A549 (cell line): ENCODE data around the gene ALDH6A1. TPM values are rescaled to one million over a fixed set of nuclear protein-coding genes. Genes with fewer than 3 reads are reported as not detected.
A peak's percentile ranks its signal among the peaks of the same experiment; 100 is the strongest.

Experiments used
- ATAC-seq, 2 experiments: fragments of 200-7000 bp in 1 of 2; fragments of >200 bp in 1 of 2; cut with Nextera tagmentation in 1 of 2; cut with Tn5 transposase in 1 of 2; 3 replicates each; pipeline versions ENCODE4 v1.8.0 to v1.9.1; 2018 to 2020; ENCODE audit warnings: mild to moderate bottlenecking in 1 of 2, moderate library complexity in 1 of 2
- CTCF ChIA-PET: fragments of 300-600 bp; sonication (Branson Sonifier 250); formaldehyde crosslinking; extraction: SDS; loops from one replicate; lab custom pipeline; 2021; ENCODE audit warnings: antibody characterized with exemption, inconsistent platforms; lab: Yijun Ruan, JAX
- POLR2A ChIA-PET: fragments of 350-600 bp; formaldehyde crosslinking; extraction: SDS; loops from one replicate; lab custom pipeline; 2021; ENCODE audit warnings: antibody characterized with exemption, inconsistent platforms; lab: Yijun Ruan, JAX
- DNase-seq, 2 experiments: peaks; one replicate each; pipeline versions ENCODE4 v3.0.0 to v3.0.0-alpha.2; 2011 to 2016; ENCODE audit warnings: low read depth in 1 of 2, low spot score in 1 of 2
- FAIRE-seq: peaks from 2 replicates; lab custom pipeline; 2011; peaks lifted over from hg19 to GRCh38; lab: Jason Lieb, UNC
- H3K27ac ChIP-seq, 2 experiments: fragments of >200 bp; sonication (Bioruptor Twin); formaldehyde crosslinking; 3 replicates each; pipeline ENCODE4 v1.5.1; 2016 to 2017
- H3K4me1 ChIP-seq: fragments of >200 bp; sonication (Bioruptor Twin); formaldehyde crosslinking; 3 replicates; pipeline ENCODE4 v1.6.1; 2016
- H3K4me2 ChIP-seq: fragments of >200 bp; sonication (Bioruptor Twin); formaldehyde crosslinking; 3 replicates; pipeline ENCODE4 v1.6.1; 2016
- H3K4me3 ChIP-seq: fragments of >200 bp; sonication (Bioruptor Twin); formaldehyde crosslinking; 3 replicates; pipeline ENCODE4 v1.5.1; 2016
- H3K9me3 ChIP-seq: fragments of >200 bp; sonication (Bioruptor Twin); formaldehyde crosslinking; 3 replicates; pipeline ENCODE4 v1.6.1; 2016
- CBX8 ChIP-seq: fragments of 200-600 bp; sonication (generic); IDR thresholded peaks from 2 replicates; pipeline ENCODE4 v1.6.1; 2016
- CEBPB ChIP-seq, 2 experiments: fragments of >200 bp in 1 of 2; sonication (Bioruptor Twin) in 1 of 2; formaldehyde crosslinking in 1 of 2; IDR thresholded peaks; 2 replicates each; pipeline ENCODE4 v1.6.1; 2012 to 2016
- FOSB ChIP-seq: fragments of 250-450 bp; sonication (Bioruptor Pico); IDR thresholded peaks from 2 replicates; pipeline ENCODE4 v1.5.0; 2020; ENCODE audit warnings: mild to moderate bottlenecking, moderate library complexity
- FOSL2 ChIP-seq, 2 experiments: fragments of 450-650 bp in 1 of 2; fragments of >200 bp in 1 of 2; sonication (Bioruptor Twin) in 1 of 2; formaldehyde crosslinking; IDR thresholded peaks; 2 replicates each; pipeline versions ENCODE4 v1.5.0 to v1.6.1; 2016 to 2020; ENCODE audit warnings: mild to moderate bottlenecking in 1 of 2, moderate library complexity in 1 of 2
- FOXS1 ChIP-seq: fragments of 250-450 bp; sonication (Bioruptor Pico); IDR thresholded peaks from 2 replicates; pipeline ENCODE4 v1.5.0; 2020; ENCODE audit warnings: mild to moderate bottlenecking, moderate library complexity
- GATA3 ChIP-seq: IDR thresholded peaks from 2 replicates; pipeline ENCODE4 v1.6.1; 2012; ENCODE audit warnings: borderline replicate concordance
- HDAC2 ChIP-seq: fragments of 200-600 bp; sonication (generic); IDR thresholded peaks from 2 replicates; pipeline ENCODE4 v1.6.1; 2016
- HOXB13 ChIP-seq: fragments of 250-450 bp; sonication (Bioruptor Pico); IDR thresholded peaks from 2 replicates; pipeline ENCODE4 v1.5.0; 2020; ENCODE audit warnings: low read depth, mild to moderate bottlenecking, moderate library complexity
- JUN ChIP-seq, 2 experiments: fragments of >200 bp; sonication (Bioruptor Twin); formaldehyde crosslinking; IDR thresholded peaks; 2 replicates in 1 of 2; 3 replicates in 1 of 2; pipeline ENCODE4 v1.6.1; 2016 to 2017
- MAFK ChIP-seq: fragments of 450-650 bp; IDR thresholded peaks from 2 replicates; pipeline ENCODE4 v1.6.1; 2014; ENCODE audit not compliant: partially characterized antibody
- MYC ChIP-seq: IDR thresholded peaks from 2 replicates; pipeline ENCODE4 v1.6.1; 2012; ENCODE audit warnings: mild to moderate bottlenecking, inconsistent platforms, low read length, improper control_type of control experiment, borderline replicate concordance
- NFE2L2 ChIP-seq: fragments of 150-350 bp; conservative IDR thresholded peaks from 2 replicates; pipeline ENCODE4 v1.6.1; 2014; ENCODE audit warnings: low read length
- NR3C1 ChIP-seq: fragments of >200 bp; sonication (Bioruptor Twin); formaldehyde crosslinking; IDR thresholded peaks from 3 replicates; pipeline ENCODE4 v1.6.1; 2017
- RCOR1 ChIP-seq: fragments of 150-350 bp; IDR thresholded peaks from 2 replicates; pipeline ENCODE4 v1.6.1; 2014; ENCODE audit warnings: antibody characterized with exemption, low read length, low read depth
- TP53 ChIP-seq: fragments of 250-450 bp; sonication (Bioruptor Pico); IDR thresholded peaks from 2 replicates; pipeline ENCODE4 v1.5.0; 2021; ENCODE audit warnings: mild to moderate bottlenecking, moderate library complexity
- ZFP36 ChIP-seq: fragments of 450-650 bp; IDR thresholded peaks from 2 replicates; pipeline ENCODE4 v1.6.1; 2014; ENCODE audit warnings: borderline replicate concordance; ENCODE audit not compliant: partially characterized antibody
- WGBS: methylation state at CpG from one replicate; pipeline ENCODE4 v1.1.6; 2017; ENCODE audit errors: missing lambda C conversion rate; 5-methylcytosine and 5-hydroxymethylcytosine counted together
- polyA plus RNA-seq, 4 experiments: library from polyadenylated mRNA; depleted of rRNA in 3 of 4; stranded (reverse); fragments of >200 nt; fragmentation: RNase III in 1 of 4; extraction: RNeasy Plus Mini Kit Qiagen cat#74134 plus additional on column Dnase treatment in 1 of 4; gene quantifications; 2 replicates in 3 of 4; 3 replicates in 1 of 4; pipeline ENCODE4 v1.2.3, GENCODE V29; 2011 to 2017
- TF ChIP-seq, protein P1 (sequence below): IDR thresholded peaks from 2 replicates; pipeline ENCODE4 v1.6.1; 2012
- TF ChIP-seq, protein P2 (sequence below): fragments of 450-650 bp; IDR thresholded peaks from 2 replicates; pipeline ENCODE4 v1.6.1; 2014; ENCODE audit warnings: antibody characterized with exemption
- TF ChIP-seq, protein P3 (sequence below): fragments of 250-450 bp; sonication (Bioruptor Pico); IDR thresholded peaks from 2 replicates; pipeline ENCODE4 v1.5.0; 2021; ENCODE audit warnings: mild to moderate bottlenecking, moderate library complexity, borderline replicate concordance
- TF ChIP-seq, protein P4 (sequence below): fragments of 250-450 bp; sonication (Bioruptor Pico); IDR thresholded peaks from 2 replicates; pipeline ENCODE4 v1.5.0; 2020; ENCODE audit warnings: low read depth, mild to moderate bottlenecking, moderate library complexity
- TF ChIP-seq, protein P5 (sequence below): fragments of >200 bp; sonication (Bioruptor Twin); formaldehyde crosslinking; IDR thresholded peaks from 3 replicates; pipeline ENCODE4 v1.6.1; 2016
- TF ChIP-seq, protein P6 (sequence below): IDR thresholded peaks from 2 replicates; pipeline ENCODE4 v1.6.1; 2012

The ALDH6A1 gene
- polyA plus RNA-seq, 2 of the 4 experiments (the other 2 are of a cell fraction): 2.4 to 8.1 TPM

DNA sequence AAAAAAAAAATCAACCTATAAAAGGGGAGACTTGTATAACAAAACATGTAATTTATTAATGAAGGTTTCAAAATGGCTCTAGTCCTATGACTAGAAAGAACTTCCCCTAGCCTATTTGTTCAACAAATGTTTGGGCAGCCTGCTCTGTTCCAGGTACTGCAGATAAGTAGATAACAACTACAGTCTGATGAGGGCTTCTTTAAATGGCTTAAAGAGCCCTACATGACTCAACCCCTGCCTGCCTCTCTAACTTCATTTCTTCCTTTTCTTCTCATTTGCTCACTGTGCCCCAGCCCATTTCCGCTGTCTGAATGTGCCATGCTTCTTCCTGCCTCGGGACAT is 21.5 kb downstream of the ALDH6A1 start (continued):
- no peak for TF ChIP-seq FOSB (CRISPR knock-in tag)
- no peak for TF ChIP-seq GATA3
- TF ChIP-seq, all 56 proteins: peak for 0

DNA sequence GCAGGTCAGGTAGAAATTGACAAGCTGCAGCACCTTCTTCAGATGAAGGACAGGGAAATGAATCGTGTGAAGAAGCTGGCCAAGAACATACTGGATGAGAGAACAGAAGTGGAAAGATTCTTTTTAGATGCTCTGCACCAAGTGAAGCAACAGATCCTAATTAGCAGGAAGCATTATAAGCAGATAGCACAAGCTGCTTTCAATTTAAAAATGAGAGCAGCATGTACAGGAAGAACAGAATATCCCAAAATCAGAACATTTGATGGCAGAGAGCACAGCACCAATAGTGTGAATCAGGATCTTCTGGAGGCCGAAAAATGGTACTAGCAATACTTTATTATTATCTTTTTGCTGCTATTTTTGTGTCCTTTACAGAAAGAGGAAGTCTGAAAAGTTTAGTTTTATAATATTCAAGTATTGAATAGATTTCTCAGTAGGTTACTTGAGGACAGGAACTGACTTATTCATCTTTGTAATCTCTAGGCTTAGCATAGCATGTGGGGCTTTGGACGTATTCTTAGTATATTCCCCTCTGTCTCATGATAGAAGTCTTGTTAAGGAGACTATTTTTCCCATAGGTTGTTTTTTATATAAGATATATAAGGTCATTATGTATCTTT is 34.3 kb downstream of the ALDH6A1 start:
- TF ChIP-seq NFE2L2 (no peak), NR3C1 (no peak), MAFK (no peak), FOSB (CRISPR knock-in tag) (no peak), FOSL2 (IDR thresholded peaks at IDR 0.05) (no peak), FOSL2 (CRISPR knock-in tag; IDR thresholded peaks at IDR 0.05) (no peak), MYC (no peak), JUN (IDR thresholded peaks at IDR 0.05) (no peak), HOXB13 (CRISPR knock-in tag) (no peak), TP53 (no peak), HDAC2 (no peak)
- TF ChIP-seq, protein P1, sequence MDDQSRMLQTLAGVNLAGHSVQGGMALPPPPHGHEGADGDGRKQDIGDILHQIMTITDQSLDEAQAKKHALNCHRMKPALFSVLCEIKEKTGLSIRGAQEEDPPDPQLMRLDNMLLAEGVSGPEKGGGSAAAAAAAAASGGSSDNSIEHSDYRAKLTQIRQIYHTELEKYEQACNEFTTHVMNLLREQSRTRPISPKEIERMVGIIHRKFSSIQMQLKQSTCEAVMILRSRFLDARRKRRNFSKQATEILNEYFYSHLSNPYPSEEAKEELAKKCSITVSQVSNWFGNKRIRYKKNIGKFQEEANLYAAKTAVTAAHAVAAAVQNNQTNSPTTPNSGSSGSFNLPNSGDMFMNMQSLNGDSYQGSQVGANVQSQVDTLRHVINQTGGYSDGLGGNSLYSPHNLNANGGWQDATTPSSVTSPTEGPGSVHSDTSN: no peak
- TF ChIP-seq, protein P2, sequence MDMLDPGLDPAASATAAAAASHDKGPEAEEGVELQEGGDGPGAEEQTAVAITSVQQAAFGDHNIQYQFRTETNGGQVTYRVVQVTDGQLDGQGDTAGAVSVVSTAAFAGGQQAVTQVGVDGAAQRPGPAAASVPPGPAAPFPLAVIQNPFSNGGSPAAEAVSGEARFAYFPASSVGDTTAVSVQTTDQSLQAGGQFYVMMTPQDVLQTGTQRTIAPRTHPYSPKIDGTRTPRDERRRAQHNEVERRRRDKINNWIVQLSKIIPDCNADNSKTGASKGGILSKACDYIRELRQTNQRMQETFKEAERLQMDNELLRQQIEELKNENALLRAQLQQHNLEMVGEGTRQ: no peak
- TF ChIP-seq, protein P3, sequence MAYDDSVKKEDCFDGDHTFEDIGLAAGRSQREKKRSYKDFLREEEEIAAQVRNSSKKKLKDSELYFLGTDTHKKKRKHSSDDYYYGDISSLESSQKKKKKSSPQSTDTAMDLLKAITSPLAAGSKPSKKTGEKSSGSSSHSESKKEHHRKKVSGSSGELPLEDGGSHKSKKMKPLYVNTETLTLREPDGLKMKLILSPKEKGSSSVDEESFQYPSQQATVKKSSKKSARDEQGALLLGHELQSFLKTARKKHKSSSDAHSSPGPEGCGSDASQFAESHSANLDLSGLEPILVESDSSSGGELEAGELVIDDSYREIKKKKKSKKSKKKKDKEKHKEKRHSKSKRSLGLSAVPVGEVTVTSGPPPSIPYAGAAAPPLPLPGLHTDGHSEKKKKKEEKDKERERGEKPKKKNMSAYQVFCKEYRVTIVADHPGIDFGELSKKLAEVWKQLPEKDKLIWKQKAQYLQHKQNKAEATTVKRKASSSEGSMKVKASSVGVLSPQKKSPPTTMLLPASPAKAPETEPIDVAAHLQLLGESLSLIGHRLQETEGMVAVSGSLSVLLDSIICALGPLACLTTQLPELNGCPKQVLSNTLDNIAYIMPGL: no peak
- TF ChIP-seq, protein P4, sequence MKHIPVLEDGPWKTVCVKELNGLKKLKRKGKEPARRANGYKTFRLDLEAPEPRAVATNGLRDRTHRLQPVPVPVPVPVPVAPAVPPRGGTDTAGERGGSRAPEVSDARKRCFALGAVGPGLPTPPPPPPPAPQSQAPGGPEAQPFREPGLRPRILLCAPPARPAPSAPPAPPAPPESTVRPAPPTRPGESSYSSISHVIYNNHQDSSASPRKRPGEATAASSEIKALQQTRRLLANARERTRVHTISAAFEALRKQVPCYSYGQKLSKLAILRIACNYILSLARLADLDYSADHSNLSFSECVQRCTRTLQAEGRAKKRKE (CRISPR knock-in tag): no peak
- WGBS: 68% methylated on average over 3 of the region's 3 CpGs
- DNase-seq (no peak), ATAC-seq (no peak), FAIRE-seq (no peak)
- CTCF ChIA-PET: no interaction called here
- Histone ChIP-seq H3K4me3 (no peak overlapping the region), H3K9me3 (no peaks in the 10 kb centered on the region), H3K27ac (no peak overlapping the region), H3K4me2 (no peak overlapping the region), H3K4me1 (peaks cover 4% of the 10 kb centered on the region; the same call in 1 of the 3 replicates)
- POLR2A ChIA-PET: no interaction called here

DNA sequence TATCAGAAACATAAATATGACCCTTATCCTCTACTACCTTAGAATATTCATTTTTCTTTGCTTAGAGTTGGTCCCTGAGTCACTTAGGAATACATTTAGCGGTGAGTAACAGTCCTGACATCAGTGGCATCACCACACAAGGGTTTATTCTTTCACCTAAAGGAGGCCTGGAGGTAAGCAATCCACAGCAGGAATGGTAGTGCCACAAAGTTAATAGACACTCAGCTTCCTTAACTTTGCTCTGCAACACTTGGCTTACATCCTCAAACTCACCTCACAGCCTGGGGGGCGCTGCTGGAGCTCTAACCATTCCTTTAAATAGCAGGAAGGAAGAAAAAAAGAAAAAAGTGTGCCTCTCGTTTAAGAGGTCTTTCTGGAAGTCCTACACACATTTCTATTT is 36.0 kb downstream of the ALDH6A1 start:
- no peak overlapping the region for H3K27ac ChIP-seq
- FAIRE-seq (no peak), DNase-seq (peak; percentile 24 to 49), ATAC-seq (peak; percentile 19 to 75; a peak in 4 of 6 replicates)
- TF ChIP-seq CEBPB (IDR thresholded peaks at IDR 0.05): no peak
- TF ChIP-seq JUN (IDR thresholded peaks at IDR 0.05): no peak
- TF ChIP-seq FOXS1: no peak
- TF ChIP-seq, protein P5, sequence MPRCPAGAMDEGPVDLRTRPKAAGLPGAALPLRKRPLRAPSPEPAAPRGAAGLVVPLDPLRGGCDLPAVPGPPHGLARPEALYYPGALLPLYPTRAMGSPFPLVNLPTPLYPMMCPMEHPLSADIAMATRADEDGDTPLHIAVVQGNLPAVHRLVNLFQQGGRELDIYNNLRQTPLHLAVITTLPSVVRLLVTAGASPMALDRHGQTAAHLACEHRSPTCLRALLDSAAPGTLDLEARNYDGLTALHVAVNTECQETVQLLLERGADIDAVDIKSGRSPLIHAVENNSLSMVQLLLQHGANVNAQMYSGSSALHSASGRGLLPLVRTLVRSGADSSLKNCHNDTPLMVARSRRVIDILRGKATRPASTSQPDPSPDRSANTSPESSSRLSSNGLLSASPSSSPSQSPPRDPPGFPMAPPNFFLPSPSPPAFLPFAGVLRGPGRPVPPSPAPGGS: no peak
- no peak for TF ChIP-seq ZFP36
- TF ChIP-seq, protein P3: no peak
- no peak for TF ChIP-seq CBX8
- TF ChIP-seq HOXB13 (CRISPR knock-in tag): no peak
- no peak for TF ChIP-seq TP53
- TF ChIP-seq RCOR1: no peak
- TF ChIP-seq, protein P6, sequence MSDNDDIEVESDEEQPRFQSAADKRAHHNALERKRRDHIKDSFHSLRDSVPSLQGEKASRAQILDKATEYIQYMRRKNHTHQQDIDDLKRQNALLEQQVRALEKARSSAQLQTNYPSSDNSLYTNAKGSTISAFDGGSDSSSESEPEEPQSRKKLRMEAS: no peak
- H3K4me3 ChIP-seq: no peak overlapping the region
- POLR2A ChIA-PET: no interaction called here
- H3K4me1 ChIP-seq: peaks cover 4% of the 10 kb centered on the region; the same call in 1 of the 3 replicates
- no peaks in the 10 kb centered on the region for H3K9me3 ChIP-seq
- 11% methylated on average over 3 of the region's 3 CpGs for WGBS
- H3K4me2 ChIP-seq: 0 out of 3 replicates have a peak overlapping the region, but pooled peaks have one; percentile 14
- CTCF ChIA-PET: interaction anchor here (0.6 to 1.2 kb wide), 3 partner anchors 9 to 113 kb away, joined by 3 read pairs; no protein-coding TSS in a partner anchor
